ENCODE measurements around the gene RAI1. TPM values are rescaled to one million over a fixed set of nuclear protein-coding genes. Genes with fewer than 3 reads are reported as not detected.
"Not testable (repeated sequence)": the region's sequence is repeated elsewhere in the genome, so short reads cannot be mapped to it uniquely, and the experiment has no call there.

The RAI1 gene
- total and polyA plus RNA-seq, 2 experiments from 2014 or later: 0.87 to 0.89 TPM

DNA sequence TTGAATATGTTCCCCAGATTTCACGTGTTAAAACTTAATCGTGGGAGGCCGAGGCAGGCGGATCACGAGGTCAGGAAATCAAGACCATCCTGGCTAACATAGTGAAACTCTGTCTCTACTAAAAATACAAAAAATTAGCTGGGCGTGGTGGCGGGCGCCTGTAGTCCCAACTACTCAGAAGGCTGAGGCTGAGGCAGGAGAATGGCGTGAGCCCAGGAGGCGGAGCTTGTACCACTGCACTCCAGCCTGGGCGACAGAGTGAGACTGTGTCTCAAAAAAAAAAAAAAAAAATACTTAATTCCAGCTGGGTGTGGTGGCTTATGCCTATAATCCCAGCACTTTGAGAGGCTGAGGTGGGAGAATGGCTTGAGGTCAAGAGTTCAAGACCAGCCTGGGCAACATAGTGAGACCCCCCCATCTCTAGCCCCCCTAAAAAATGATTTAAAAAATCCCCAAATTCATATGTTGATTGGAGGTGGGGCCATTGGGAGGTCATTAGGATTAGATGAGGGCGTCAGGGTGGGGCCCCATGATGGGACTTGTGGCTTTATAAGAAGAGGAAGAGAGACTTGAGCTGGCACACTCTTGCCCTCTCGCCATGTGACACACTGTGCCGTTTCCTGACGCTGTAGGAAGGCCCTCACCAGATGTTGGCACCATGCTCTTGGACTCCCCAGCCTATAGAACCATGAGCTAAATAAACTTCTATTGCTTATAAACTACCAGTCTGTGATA, 45.6 kb upstream of the RAI1 start:
- peaks cover 16% of the 10 kb centered on the region for H3K9me3 Mint-ChIP-seq
- not testable (repeated sequence) for ATAC-seq; H3K36me3 ChIP-seq (ENCODE audit: insufficient read depth); H3K36me3 Mint-ChIP-seq (ENCODE audit: low read depth); H3K4me3 Mint-ChIP-seq; H3K27me3 ChIP-seq (ENCODE audit: insufficient read depth); H3K27ac ChIP-seq (ENCODE audit: low read depth); H3K4me3 ChIP-seq; DNase-seq (ENCODE audit: low spot score); H3F3A ChIP-seq (replicated peaks; ENCODE audit: low read depth); H4K20me1 ChIP-seq (replicated peaks; ENCODE audit: insufficient read depth); H3K27me3 Mint-ChIP-seq (ENCODE audit: insufficient read depth, low read depth, poor library complexity); H3K9me2 ChIP-seq (ENCODE audit: insufficient read depth); H3K4me1 ChIP-seq (ENCODE audit: insufficient read depth); H3K4me2 ChIP-seq; H3K4me1 Mint-ChIP-seq; H3K79me2 ChIP-seq (replicated peaks; ENCODE audit: insufficient read depth); H2AFZ ChIP-seq; H3K27ac Mint-ChIP-seq

DNA sequence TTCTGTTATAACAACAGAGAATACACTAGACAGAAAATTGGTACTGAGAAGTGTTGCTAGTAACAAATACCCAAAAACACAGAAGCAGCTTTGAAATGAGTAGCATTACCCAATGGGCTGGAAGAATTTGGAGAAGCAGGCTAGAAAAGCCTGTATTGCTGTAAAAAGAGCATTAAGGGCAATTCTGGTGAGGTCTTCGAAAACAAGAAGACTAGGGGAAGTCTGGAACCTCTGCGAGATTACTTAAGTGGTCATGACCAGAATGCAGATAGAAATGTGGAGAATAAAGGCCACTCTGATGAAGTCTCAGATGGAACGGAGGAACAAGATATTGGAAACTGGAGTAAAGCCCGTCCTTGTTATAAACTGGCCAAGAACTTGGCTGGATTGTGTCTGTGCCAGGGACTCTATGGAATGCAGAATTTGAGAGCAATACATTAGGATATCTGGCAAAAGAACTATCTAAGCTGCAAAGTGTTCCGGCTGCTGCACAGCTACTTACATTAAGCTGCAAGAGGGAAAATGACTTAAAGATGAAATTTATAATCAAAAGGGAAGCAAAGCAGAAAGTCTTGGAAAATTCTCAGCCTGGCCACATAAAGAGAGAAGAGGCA, 44.9 kb upstream of the RAI1 start:
- H3F3A ChIP-seq (replicated peaks; ENCODE audit: low read depth): no peaks in the 10 kb centered on the region
- H3K9me2 ChIP-seq (ENCODE audit: insufficient read depth): no peaks in the 10 kb centered on the region
- no peaks in the 10 kb centered on the region for H3K79me2 ChIP-seq (replicated peaks; ENCODE audit: insufficient read depth)
- H3K4me3 ChIP-seq: no peak overlapping the region
- no peak overlapping the region for H3K27ac ChIP-seq (ENCODE audit: low read depth)
- no peak overlapping the region for H3K4me3 Mint-ChIP-seq
- no peak overlapping the region for H2AFZ ChIP-seq
- H3K4me1 Mint-ChIP-seq: peaks cover 5% of the 10 kb centered on the region
- ATAC-seq (no peak), DNase-seq (ENCODE audit: low spot score) (no peak)
- no peaks in the 10 kb centered on the region for H3K36me3 ChIP-seq (ENCODE audit: insufficient read depth)
- no peaks in the 10 kb centered on the region for H3K27me3 ChIP-seq (ENCODE audit: insufficient read depth)
- no peak overlapping the region for H3K4me2 ChIP-seq
- peaks cover 16% of the 10 kb centered on the region for H3K9me3 Mint-ChIP-seq
- no peak overlapping the region for H3K27ac Mint-ChIP-seq
- peaks cover 2% of the 10 kb centered on the region for H3K27me3 Mint-ChIP-seq (ENCODE audit: insufficient read depth, low read depth, poor library complexity)
- peaks cover 6% of the 10 kb centered on the region; the same call in 1 of the 3 replicates for H3K36me3 Mint-ChIP-seq (ENCODE audit: low read depth)
- no peaks in the 10 kb centered on the region for H4K20me1 ChIP-seq (replicated peaks; ENCODE audit: insufficient read depth)
- H3K4me1 ChIP-seq (ENCODE audit: insufficient read depth): 0 out of 2 replicates have a peak, but pooled peaks cover 7% of the 10 kb centered on the region
- TF ChIP-seq, protein P1, sequence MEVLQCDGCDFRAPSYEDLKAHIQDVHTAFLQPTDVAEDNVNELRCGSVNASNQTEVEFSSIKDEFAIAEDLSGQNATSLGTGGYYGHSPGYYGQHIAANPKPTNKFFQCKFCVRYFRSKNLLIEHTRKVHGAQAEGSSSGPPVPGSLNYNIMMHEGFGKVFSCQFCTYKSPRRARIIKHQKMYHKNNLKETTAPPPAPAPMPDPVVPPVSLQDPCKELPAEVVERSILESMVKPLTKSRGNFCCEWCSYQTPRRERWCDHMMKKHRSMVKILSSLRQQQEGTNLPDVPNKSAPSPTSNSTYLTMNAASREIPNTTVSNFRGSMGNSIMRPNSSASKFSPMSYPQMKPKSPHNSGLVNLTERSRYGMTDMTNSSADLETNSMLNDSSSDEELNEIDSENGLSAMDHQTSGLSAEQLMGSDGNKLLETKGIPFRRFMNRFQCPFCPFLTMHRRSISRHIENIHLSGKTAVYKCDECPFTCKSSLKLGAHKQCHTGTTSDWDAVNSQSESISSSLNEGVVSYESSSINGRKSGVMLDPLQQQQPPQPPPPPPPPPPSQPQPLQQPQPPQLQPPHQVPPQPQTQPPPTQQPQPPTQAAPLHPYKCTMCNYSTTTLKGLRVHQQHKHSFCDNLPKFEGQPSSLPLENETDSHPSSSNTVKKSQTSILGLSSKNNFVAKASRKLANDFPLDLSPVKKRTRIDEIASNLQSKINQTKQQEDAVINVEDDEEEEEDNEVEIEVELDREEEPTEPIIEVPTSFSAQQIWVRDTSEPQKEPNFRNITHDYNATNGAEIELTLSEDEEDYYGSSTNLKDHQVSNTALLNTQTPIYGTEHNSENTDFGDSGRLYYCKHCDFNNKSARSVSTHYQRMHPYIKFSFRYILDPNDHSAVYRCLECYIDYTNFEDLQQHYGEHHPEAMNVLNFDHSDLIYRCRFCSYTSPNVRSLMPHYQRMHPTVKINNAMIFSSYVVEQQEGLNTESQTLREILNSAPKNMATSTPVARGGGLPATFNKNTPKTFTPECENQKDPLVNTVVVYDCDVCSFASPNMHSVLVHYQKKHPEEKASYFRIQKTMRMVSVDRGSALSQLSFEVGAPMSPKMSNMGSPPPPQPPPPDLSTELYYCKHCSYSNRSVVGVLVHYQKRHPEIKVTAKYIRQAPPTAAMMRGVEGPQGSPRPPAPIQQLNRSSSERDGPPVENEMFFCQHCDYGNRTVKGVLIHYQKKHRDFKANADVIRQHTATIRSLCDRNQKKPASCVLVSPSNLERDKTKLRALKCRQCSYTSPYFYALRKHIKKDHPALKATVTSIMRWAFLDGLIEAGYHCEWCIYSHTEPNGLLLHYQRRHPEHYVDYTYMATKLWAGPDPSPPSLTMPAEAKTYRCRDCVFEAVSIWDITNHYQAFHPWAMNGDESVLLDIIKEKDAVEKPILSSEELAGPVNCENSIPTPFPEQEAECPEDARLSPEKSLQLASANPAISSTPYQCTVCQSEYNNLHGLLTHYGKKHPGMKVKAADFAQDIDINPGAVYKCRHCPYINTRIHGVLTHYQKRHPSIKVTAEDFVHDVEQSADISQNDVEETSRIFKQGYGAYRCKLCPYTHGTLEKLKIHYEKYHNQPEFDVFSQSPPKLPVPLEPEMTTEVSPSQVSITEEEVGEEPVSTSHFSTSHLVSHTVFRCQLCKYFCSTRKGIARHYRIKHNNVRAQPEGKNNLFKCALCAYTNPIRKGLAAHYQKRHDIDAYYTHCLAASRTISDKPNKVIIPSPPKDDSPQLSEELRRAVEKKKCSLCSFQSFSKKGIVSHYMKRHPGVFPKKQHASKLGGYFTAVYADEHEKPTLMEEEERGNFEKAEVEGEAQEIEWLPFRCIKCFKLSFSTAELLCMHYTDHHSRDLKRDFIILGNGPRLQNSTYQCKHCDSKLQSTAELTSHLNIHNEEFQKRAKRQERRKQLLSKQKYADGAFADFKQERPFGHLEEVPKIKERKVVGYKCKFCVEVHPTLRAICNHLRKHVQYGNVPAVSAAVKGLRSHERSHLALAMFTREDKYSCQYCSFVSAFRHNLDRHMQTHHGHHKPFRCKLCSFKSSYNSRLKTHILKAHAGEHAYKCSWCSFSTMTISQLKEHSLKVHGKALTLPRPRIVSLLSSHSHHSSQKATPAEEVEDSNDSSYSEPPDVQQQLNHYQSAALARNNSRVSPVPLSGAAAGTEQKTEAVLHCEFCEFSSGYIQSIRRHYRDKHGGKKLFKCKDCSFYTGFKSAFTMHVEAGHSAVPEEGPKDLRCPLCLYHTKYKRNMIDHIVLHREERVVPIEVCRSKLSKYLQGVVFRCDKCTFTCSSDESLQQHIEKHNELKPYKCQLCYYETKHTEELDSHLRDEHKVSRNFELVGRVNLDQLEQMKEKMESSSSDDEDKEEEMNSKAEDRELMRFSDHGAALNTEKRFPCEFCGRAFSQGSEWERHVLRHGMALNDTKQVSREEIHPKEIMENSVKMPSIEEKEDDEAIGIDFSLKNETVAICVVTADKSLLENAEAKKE (CRISPR knock-in tag; IDR thresholded peaks at IDR 0.05): no peak
- TF ChIP-seq, protein P2, sequence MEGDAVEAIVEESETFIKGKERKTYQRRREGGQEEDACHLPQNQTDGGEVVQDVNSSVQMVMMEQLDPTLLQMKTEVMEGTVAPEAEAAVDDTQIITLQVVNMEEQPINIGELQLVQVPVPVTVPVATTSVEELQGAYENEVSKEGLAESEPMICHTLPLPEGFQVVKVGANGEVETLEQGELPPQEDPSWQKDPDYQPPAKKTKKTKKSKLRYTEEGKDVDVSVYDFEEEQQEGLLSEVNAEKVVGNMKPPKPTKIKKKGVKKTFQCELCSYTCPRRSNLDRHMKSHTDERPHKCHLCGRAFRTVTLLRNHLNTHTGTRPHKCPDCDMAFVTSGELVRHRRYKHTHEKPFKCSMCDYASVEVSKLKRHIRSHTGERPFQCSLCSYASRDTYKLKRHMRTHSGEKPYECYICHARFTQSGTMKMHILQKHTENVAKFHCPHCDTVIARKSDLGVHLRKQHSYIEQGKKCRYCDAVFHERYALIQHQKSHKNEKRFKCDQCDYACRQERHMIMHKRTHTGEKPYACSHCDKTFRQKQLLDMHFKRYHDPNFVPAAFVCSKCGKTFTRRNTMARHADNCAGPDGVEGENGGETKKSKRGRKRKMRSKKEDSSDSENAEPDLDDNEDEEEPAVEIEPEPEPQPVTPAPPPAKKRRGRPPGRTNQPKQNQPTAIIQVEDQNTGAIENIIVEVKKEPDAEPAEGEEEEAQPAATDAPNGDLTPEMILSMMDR (conservative IDR thresholded peaks at IDR 0.05; ENCODE audit: low read depth in 2 of 2): no peak
- TF ChIP-seq, protein P3, sequence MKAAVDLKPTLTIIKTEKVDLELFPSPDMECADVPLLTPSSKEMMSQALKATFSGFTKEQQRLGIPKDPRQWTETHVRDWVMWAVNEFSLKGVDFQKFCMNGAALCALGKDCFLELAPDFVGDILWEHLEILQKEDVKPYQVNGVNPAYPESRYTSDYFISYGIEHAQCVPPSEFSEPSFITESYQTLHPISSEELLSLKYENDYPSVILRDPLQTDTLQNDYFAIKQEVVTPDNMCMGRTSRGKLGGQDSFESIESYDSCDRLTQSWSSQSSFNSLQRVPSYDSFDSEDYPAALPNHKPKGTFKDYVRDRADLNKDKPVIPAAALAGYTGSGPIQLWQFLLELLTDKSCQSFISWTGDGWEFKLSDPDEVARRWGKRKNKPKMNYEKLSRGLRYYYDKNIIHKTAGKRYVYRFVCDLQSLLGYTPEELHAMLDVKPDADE (IDR thresholded peaks at IDR 0.05): no peak
- TF ChIP-seq, protein P4, sequence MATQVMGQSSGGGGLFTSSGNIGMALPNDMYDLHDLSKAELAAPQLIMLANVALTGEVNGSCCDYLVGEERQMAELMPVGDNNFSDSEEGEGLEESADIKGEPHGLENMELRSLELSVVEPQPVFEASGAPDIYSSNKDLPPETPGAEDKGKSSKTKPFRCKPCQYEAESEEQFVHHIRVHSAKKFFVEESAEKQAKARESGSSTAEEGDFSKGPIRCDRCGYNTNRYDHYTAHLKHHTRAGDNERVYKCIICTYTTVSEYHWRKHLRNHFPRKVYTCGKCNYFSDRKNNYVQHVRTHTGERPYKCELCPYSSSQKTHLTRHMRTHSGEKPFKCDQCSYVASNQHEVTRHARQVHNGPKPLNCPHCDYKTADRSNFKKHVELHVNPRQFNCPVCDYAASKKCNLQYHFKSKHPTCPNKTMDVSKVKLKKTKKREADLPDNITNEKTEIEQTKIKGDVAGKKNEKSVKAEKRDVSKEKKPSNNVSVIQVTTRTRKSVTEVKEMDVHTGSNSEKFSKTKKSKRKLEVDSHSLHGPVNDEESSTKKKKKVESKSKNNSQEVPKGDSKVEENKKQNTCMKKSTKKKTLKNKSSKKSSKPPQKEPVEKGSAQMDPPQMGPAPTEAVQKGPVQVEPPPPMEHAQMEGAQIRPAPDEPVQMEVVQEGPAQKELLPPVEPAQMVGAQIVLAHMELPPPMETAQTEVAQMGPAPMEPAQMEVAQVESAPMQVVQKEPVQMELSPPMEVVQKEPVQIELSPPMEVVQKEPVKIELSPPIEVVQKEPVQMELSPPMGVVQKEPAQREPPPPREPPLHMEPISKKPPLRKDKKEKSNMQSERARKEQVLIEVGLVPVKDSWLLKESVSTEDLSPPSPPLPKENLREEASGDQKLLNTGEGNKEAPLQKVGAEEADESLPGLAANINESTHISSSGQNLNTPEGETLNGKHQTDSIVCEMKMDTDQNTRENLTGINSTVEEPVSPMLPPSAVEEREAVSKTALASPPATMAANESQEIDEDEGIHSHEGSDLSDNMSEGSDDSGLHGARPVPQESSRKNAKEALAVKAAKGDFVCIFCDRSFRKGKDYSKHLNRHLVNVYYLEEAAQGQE (IDR thresholded peaks at IDR 0.05; ENCODE audit: unreplicated experiment): no peak
- TF ChIP-seq ZNF331 (CRISPR knock-in tag; IDR thresholded peaks at IDR 0.05; ENCODE audit: low read depth) (no peak), POLR2AphosphoS5 (IDR thresholded peaks at IDR 0.05; ENCODE audit: low read depth) (no peak), EZH2 (IDR thresholded peaks at IDR 0.05; ENCODE audit: low read depth, unreplicated experiment) (no peak)

All from GM23338 (cell line).